ENCODE measurements around the gene NMRAL1.

DNA sequence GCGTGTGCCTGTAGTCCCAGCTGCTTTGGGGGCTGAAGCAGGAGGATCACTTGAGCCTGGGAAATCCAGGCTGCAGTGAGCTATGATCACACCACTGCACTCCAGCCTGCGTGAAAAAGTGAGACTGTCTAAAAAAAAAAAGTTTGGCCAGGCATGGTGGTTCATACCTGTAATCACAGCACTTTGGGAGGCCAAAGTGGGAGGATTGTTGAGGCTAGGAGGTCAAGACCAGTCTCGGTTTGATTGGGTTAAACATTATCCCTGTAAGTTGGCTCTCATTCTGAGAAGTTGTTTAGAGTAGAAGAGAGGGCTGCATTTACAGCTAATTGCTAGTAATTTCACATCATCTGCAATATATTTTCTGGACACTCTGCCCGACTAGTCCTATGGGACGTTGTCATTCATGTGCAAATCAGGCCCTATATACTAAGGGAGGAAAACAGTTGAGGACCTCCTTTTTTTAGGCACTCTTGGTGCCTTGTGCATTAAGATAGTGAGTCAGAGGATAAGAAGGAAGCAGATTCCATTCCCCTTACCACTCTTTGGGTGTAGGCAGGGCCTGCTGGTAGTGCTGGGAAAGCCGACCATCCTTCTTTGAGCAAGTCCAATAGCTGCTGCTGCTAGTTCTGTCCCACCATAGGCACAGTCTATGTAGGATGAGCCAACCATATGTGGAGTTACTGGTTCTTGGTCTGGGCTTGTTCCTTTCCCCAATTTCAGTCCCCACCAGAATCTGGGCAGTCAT lies 20.5 kb upstream of the NMRAL1 start:
- no peak for TF ChIP-seq EZH2phosphoT487 (conservative IDR thresholded peaks at IDR 0.05; ENCODE audit: low read length)
- TF ChIP-seq, protein P1, sequence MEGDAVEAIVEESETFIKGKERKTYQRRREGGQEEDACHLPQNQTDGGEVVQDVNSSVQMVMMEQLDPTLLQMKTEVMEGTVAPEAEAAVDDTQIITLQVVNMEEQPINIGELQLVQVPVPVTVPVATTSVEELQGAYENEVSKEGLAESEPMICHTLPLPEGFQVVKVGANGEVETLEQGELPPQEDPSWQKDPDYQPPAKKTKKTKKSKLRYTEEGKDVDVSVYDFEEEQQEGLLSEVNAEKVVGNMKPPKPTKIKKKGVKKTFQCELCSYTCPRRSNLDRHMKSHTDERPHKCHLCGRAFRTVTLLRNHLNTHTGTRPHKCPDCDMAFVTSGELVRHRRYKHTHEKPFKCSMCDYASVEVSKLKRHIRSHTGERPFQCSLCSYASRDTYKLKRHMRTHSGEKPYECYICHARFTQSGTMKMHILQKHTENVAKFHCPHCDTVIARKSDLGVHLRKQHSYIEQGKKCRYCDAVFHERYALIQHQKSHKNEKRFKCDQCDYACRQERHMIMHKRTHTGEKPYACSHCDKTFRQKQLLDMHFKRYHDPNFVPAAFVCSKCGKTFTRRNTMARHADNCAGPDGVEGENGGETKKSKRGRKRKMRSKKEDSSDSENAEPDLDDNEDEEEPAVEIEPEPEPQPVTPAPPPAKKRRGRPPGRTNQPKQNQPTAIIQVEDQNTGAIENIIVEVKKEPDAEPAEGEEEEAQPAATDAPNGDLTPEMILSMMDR (IDR thresholded peaks at IDR 0.05; ENCODE audit: insufficient read depth, low read length, poor library complexity, severe bottlenecking): no peak

Data from SU-DHL-6 (cell line).